ENCODE data around the gene ASTN2. TPM values are rescaled to one million over a fixed set of nuclear protein-coding genes. Genes with fewer than 3 reads are reported as not detected.

Gene ASTN2
- total and polyA plus RNA-seq, 3 donors from 2014 or later, result 55.7 to 157 (median 117) TPM

- no peaks in the 10 kb centered on the region for H3K9me3 ChIP-seq
- H3K4me3 ChIP-seq, result no peak overlapping the region
- no peak for TF ChIP-seq CTCF (IDR thresholded peaks at IDR 0.05)
- TF ChIP-seq POLR2A (IDR thresholded peaks at IDR 0.05), result no peak
- H3K36me3 ChIP-seq (ENCODE audit: low read depth, missing control alignments), result no peaks in the 10 kb centered on the region
- 38 to 56% methylated on average over 4 of the region's 4 CpGs for WGBS, 2 donors
- no peaks in the 10 kb centered on the region for H3K27me3 ChIP-seq
- DNase-seq, result no peak
- H3K27ac ChIP-seq, result no peak overlapping the region
- H3K4me1 ChIP-seq, result peaks cover 2% of the 10 kb centered on the region
- intact Hi-C loops (cut with DNase I; ENCODE audit: low total_unique reads), result no loop called here
Observed at GRCh38 chr9:117278020-117278419, 136.8 kb downstream of the ASTN2 start.

- Histone ChIP-seq H3K4me3 (no peak overlapping the region), H3K36me3 (ENCODE audit: low read depth, missing control alignments) (no peaks in the 10 kb centered on the region), H3K27ac (no peak overlapping the region), H3K9me3 (no peaks in the 10 kb centered on the region), H3K27me3 (no peaks in the 10 kb centered on the region), H3K4me1 (peaks cover 2% of the 10 kb centered on the region)
- intact Hi-C loops (cut with DNase I; ENCODE audit: low total_unique reads), result no loop called here
- WGBS, 2 donors, result 50 to 60% methylated on average over 3 of the region's 3 CpGs
- no peak for TF ChIP-seq CTCF (IDR thresholded peaks at IDR 0.05)
- peak; percentile 24 for DNase-seq
Observed at GRCh38 chr9:117276444-117276843, 138.4 kb downstream of the ASTN2 start.

GRCh38 chr9:117273612-117274011 lies 141.2 kb downstream of the ASTN2 start:
- DNase-seq, result no peak
- Histone ChIP-seq H3K27ac (no peak overlapping the region), H3K9me3 (no peaks in the 10 kb centered on the region), H3K27me3 (no peaks in the 10 kb centered on the region), H3K4me1 (no peaks in the 10 kb centered on the region), H3K4me3 (no peak overlapping the region), H3K36me3 (ENCODE audit: low read depth, missing control alignments) (no peaks in the 10 kb centered on the region)
- WGBS, 2 donors, result 41 to 83% methylated on average over 1 of the region's 1 CpG
- TF ChIP-seq CTCF (IDR thresholded peaks at IDR 0.05) (no peak), POLR2A (IDR thresholded peaks at IDR 0.05) (no peak)
- intact Hi-C loops (cut with DNase I; ENCODE audit: low total_unique reads), result no loop called here

GRCh38 chr9:117268847-117269446 lies 145.9 kb downstream of the ASTN2 start:
- Histone ChIP-seq H3K27me3 (no peaks in the 10 kb centered on the region), H3K36me3 (ENCODE audit: low read depth, missing control alignments) (no peaks in the 10 kb centered on the region), H3K27ac (no peak overlapping the region), H3K4me1 (peaks cover 5% of the 10 kb centered on the region), H3K4me3 (no peak overlapping the region), H3K9me3 (no peaks in the 10 kb centered on the region)
- TF ChIP-seq POLR2A (IDR thresholded peaks at IDR 0.05) (no peak), CTCF (IDR thresholded peaks at IDR 0.05) (no peak)
- DNase-seq, result no peak
- intact Hi-C loops (cut with DNase I; ENCODE audit: low total_unique reads), result no loop called here
- 76 to 90% methylated on average over 9 of the region's 9 CpGs for WGBS, 2 donors

- Histone ChIP-seq H3K27ac (no peak overlapping the region), H3K4me3 (no peak overlapping the region), H3K4me1 (peaks cover 5% of the 10 kb centered on the region), H3K36me3 (ENCODE audit: low read depth, missing control alignments) (no peaks in the 10 kb centered on the region), H3K27me3 (no peaks in the 10 kb centered on the region), H3K9me3 (no peaks in the 10 kb centered on the region)
- intact Hi-C loops (cut with DNase I; ENCODE audit: low total_unique reads), result no loop called here
- DNase-seq, result no peak
- 85 to 86% methylated on average over 2 of the region's 2 CpGs for WGBS, 2 donors
- no peak for TF ChIP-seq POLR2A (IDR thresholded peaks at IDR 0.05)
- TF ChIP-seq CTCF (IDR thresholded peaks at IDR 0.05), result no peak
Observed at GRCh38 chr9:117266855-117267497, 147.9 kb downstream of the ASTN2 start.

All from testis (tissue), 3 donors.